CD4-positive, alpha-beta T cell (primary cell): ENCODE results near the gene DSTN. TPM values are rescaled to one million over a fixed set of nuclear protein-coding genes. Genes with fewer than 3 reads are reported as not detected.

ENCODE experiments used
- ATAC-seq: fragments of 200-7000 bp; cut with Tn5 transposase; one replicate; pipeline ENCODE4 v1.10.0; 2022; ENCODE audit warnings: mild to moderate bottlenecking; ENCODE audit not compliant: poor library complexity
- CTCF ChIA-PET: fragments of 350-600 bp; sonication (Branson Sonifier 250); formaldehyde crosslinking; loops from one replicate; lab custom pipeline; 2021; ENCODE audit warnings: antibody characterized with exemption, inconsistent platforms; lab: Charles Lee
- POLR2A ChIA-PET: fragments of 350-600 bp; sonication (Branson Sonifier 250); formaldehyde crosslinking; loops from one replicate; lab custom pipeline; 2021; ENCODE audit warnings: antibody characterized with exemption, inconsistent platforms; lab: Charles Lee
- DNase-seq, 14 experiments: peaks; one replicate each; pipeline ENCODE4 v3.0.0-alpha.2; 2013 to 2020; ENCODE audit warnings: mixed read lengths in 2 of 14
- H3K27ac ChIP-seq, 2 donors: one replicate each; pipeline versions ENCODE4 v1.5.1 to v1.7.0; 2013; ENCODE audit warnings: low read length in 2 of 2, low read depth in 1 of 2, mild to moderate bottlenecking in 1 of 2
- H3K27me3 ChIP-seq, 2 experiments: 1 replicate in 1 of 2; 2 replicates in 1 of 2; pipeline versions ENCODE4 v1.6.1 to v1.7.0; 2013; ENCODE audit warnings: low read length in 2 of 2, control low read depth in 1 of 2, mild to moderate bottlenecking in 1 of 2, moderate library complexity in 1 of 2; ENCODE audit not compliant: insufficient read depth in 2 of 2, control insufficient read depth in 1 of 2
- H3K36me3 ChIP-seq: one replicate; pipeline ENCODE4 v1.6.1; 2013; ENCODE audit warnings: low read length, control low read depth; ENCODE audit not compliant: insufficient read depth
- H3K4me1 ChIP-seq: one replicate; pipeline ENCODE4 v1.6.1; 2013; ENCODE audit warnings: low read length, control low read depth; ENCODE audit not compliant: insufficient read depth
- H3K4me3 ChIP-seq: one replicate; pipeline ENCODE4 v1.5.1; 2013; ENCODE audit warnings: mild to moderate bottlenecking, low read length, moderate library complexity
- H3K9me3 ChIP-seq, 2 experiments: 1 replicate in 1 of 2; 2 replicates in 1 of 2; pipeline versions ENCODE4 v1.6.1 to v1.7.0; 2013; ENCODE audit warnings: low read length in 2 of 2, mild to moderate bottlenecking in 2 of 2, control low read depth in 1 of 2, moderate library complexity in 1 of 2; ENCODE audit not compliant: control insufficient read depth in 1 of 2, insufficient read depth in 1 of 2
- H3K27ac Mint-ChIP-seq: one replicate; pipeline ENCODE4 v1.8.0; 2020; ENCODE audit warnings: mixed read lengths
- H3K27me3 Mint-ChIP-seq: one replicate; pipeline ENCODE4 v1.8.0; 2021; ENCODE audit warnings: mixed read lengths
- H3K36me3 Mint-ChIP-seq: one replicate; pipeline ENCODE4 v1.8.0; 2021; ENCODE audit warnings: low read depth, mixed read lengths
- H3K4me1 Mint-ChIP-seq: one replicate; pipeline ENCODE4 v1.8.0; 2021; ENCODE audit warnings: low read depth, mixed read lengths
- H3K4me3 Mint-ChIP-seq: one replicate; pipeline ENCODE4 v1.8.0; 2020; ENCODE audit warnings: mild to moderate bottlenecking, mixed read lengths
- H3K9me3 Mint-ChIP-seq: one replicate; pipeline ENCODE4 v1.8.0; 2020; ENCODE audit warnings: mixed read lengths
- CTCF ChIP-seq: fragments of 200-600 bp; IDR thresholded peaks from one replicate; pipeline ENCODE4 v1.8.0; 2022; ENCODE audit warnings: antibody characterized with exemption, mild to moderate bottlenecking
- intact Hi-C, 2 experiments: fragments of 100-400 bp; cut with DNase I in 1 of 2; cut with micrococcal nuclease in 1 of 2; formaldehyde crosslinking; loops; one replicate each; pipeline versions ENCODE4 v1.15.1 to v1.9.0; 2023 to 2025; cut with DNase I, micrococcal nuclease
- total RNA-seq, 174 experiments: library from RNA in 2 of 174; stranded (reverse) in 2 of 174; gene quantifications; one replicate each; pipeline ENCODE4 v1.2.3 and lab custom pipeline; 2021 to 2026

Gene DSTN
- total RNA-seq, 2 experiments from 2014 or later = 36.0 to 38.9 TPM

GRCh38 chr20:17637413-17637780 is 67.5 kb downstream of the DSTN start:
- no peaks in the 10 kb centered on the region for H3K9me3 Mint-ChIP-seq
- no peak for TF ChIP-seq CTCF
- H3K27ac Mint-ChIP-seq = no peak overlapping the region
- H3K36me3 Mint-ChIP-seq = peaks cover 35% of the 10 kb centered on the region
- Histone ChIP-seq H3K4me3 (no peak overlapping the region), H3K9me3 (no peaks in the 10 kb centered on the region), H3K4me1 (no peaks in the 10 kb centered on the region), H3K36me3 (peaks cover 56% of the 10 kb centered on the region), H3K27me3 (no peaks in the 10 kb centered on the region), H3K27ac (no peak overlapping the region)
- no peak overlapping the region for H3K4me3 Mint-ChIP-seq
- ATAC-seq = no peak
- POLR2A ChIA-PET = no interaction called here
- no peaks in the 10 kb centered on the region for H3K4me1 Mint-ChIP-seq
- H3K27me3 Mint-ChIP-seq = no peaks in the 10 kb centered on the region
- intact Hi-C loops = no loop called here
- CTCF ChIA-PET = no interaction called here
- no peak for DNase-seq

DNA sequence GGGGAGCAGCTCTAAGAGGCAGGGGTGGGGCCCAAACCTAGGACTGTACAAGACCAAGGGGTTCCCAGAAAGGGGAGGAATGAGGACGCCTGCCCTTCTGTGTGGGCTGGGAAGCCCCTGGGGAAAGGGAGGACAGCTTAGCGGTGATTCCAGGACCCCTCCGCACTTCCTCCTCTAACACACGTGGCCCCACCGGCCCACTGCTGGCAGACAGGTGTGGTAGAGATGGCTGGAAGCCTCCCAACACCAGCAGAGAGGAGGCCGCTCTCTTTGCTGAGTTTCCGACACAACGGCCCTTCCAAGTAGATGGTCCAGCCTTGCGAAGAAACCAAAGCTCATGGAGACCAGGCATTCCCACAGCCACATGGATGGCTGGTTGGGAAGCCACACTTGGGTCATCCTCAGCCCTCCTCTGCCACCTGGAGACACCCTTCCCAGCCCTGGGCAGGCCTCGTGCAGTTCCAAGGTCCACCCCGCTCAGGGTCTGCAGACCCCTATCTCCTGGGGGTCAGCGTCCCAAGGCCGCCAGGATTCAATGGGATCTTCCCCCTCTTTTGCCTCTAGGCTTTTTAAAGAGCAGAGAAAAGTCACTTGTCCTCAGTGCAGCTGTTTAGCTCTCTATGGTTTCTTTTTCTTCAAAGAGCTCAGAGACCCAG is 68.2 kb downstream of the DSTN start:
- Mint-ChIP-seq H3K4me1 (no peaks in the 10 kb centered on the region), H3K4me3 (no peak overlapping the region), H3K27ac (no peak overlapping the region), H3K27me3 (no peaks in the 10 kb centered on the region), H3K9me3 (no peaks in the 10 kb centered on the region), H3K36me3 (peaks cover 32% of the 10 kb centered on the region)
- ChIA-PET POLR2A (no interaction called here), CTCF (no interaction called here)
- no peak overlapping the region for H3K4me3 ChIP-seq
- intact Hi-C loops = no loop called here
- peaks cover 49% of the 10 kb centered on the region for H3K36me3 ChIP-seq
- H3K27ac ChIP-seq = no peak overlapping the region
- no peaks in the 10 kb centered on the region for H3K27me3 ChIP-seq
- ATAC-seq (no peak), DNase-seq (no peak)
- H3K4me1 ChIP-seq = no peaks in the 10 kb centered on the region
- no peaks in the 10 kb centered on the region for H3K9me3 ChIP-seq
- TF ChIP-seq CTCF = no peak

- no peaks in the 10 kb centered on the region for H3K9me3 ChIP-seq
- Mint-ChIP-seq H3K4me3 (no peak overlapping the region), H3K9me3 (no peaks in the 10 kb centered on the region), H3K36me3 (peaks cover 26% of the 10 kb centered on the region), H3K27me3 (no peaks in the 10 kb centered on the region), H3K27ac (no peak overlapping the region), H3K4me1 (no peaks in the 10 kb centered on the region)
- DNase-seq = no peak
- H3K4me3 ChIP-seq = no peak overlapping the region
- intact Hi-C loops = no loop called here
- TF ChIP-seq CTCF = no peak
- peaks cover 43% of the 10 kb centered on the region for H3K36me3 ChIP-seq
- ChIA-PET CTCF (no interaction called here), POLR2A (no interaction called here)
- H3K27me3 ChIP-seq = no peaks in the 10 kb centered on the region
- H3K27ac ChIP-seq = no peak overlapping the region
- no peak for ATAC-seq
- no peaks in the 10 kb centered on the region for H3K4me1 ChIP-seq
These were observed 69.0 kb downstream of the DSTN start for GRCh38 chr20:17638835-17639407.
